ENCODE measurements around the gene SLC43A3. TPM values are rescaled to one million over a fixed set of nuclear protein-coding genes. Genes with fewer than 3 reads are reported as not detected.

SLC43A3 gene
- total and polyA plus RNA-seq, 9 donors, result 17.0 to 69.3 (median 36.3) TPM

- Histone ChIP-seq H3K27me3 (no peaks in the 10 kb centered on the region), H3K4me1 (ENCODE audit: insufficient read depth) (no peaks in the 10 kb centered on the region), H3K4me3 (no peak overlapping the region), H3K9me3 (no peaks in the 10 kb centered on the region), H3K27ac (no peak overlapping the region), H3K36me3 (no peaks in the 10 kb centered on the region)
- 60 to 70% (median 60%) methylated on average over 5 of the region's 5 CpGs for WGBS, 3 donors
- intact Hi-C loops (cut with DNase I), result no loop called here
- no peak for DNase-seq
- no peak for TF ChIP-seq EP300 (IDR thresholded peaks at IDR 0.05)
- no peak for TF ChIP-seq POLR2A (IDR thresholded peaks at IDR 0.05)
- TF ChIP-seq CTCF (IDR thresholded peaks at IDR 0.05), result no peak
These were observed 40.6 kb downstream of the SLC43A3 start for GRCh38 chr11:57386178-57386940.

GRCh38 chr11:57380975-57381374, 45.9 kb downstream of the SLC43A3 start, which contains the start of gene PRG3:
Gene PRG3, minus strand, starts transcription at chr11:57381150. Its CDS starts 442 bp downstream, at chr11:57380708.
- Histone ChIP-seq H3K4me3 (no peak within 1 kb of the TSS), H3K36me3 (no peaks in the 10 kb centered on the region), H3K4me1 (ENCODE audit: insufficient read depth) (no peaks in the 10 kb centered on the region), H3K27me3 (no peaks in the 10 kb centered on the region), H3K27ac (no peak within 1 kb of the TSS), H3K9me3 (no peaks in the 10 kb centered on the region)
- DNase-seq, result no peak
- intact Hi-C loops (cut with DNase I), result no loop called here
- no peak for TF ChIP-seq POLR2A (IDR thresholded peaks at IDR 0.05)
- no peak for TF ChIP-seq CTCF (IDR thresholded peaks at IDR 0.05)
- TF ChIP-seq EP300 (IDR thresholded peaks at IDR 0.05), result no peak
- WGBS, 3 donors, result 65 to 70% (median 68%) methylated on average over 2 of the region's 2 CpGs

- Histone ChIP-seq H3K36me3 (no peaks in the 10 kb centered on the region), H3K9me3 (no peaks in the 10 kb centered on the region), H3K4me1 (ENCODE audit: insufficient read depth) (no peaks in the 10 kb centered on the region), H3K27ac (no peak overlapping the region), H3K4me3 (no peak overlapping the region), H3K27me3 (no peaks in the 10 kb centered on the region)
- intact Hi-C loops (cut with DNase I), result no loop called here
- no peak for DNase-seq
- no peak for TF ChIP-seq EP300 (IDR thresholded peaks at IDR 0.05)
- TF ChIP-seq CTCF (IDR thresholded peaks at IDR 0.05), result no peak
- TF ChIP-seq POLR2A (IDR thresholded peaks at IDR 0.05), result no peak
- WGBS, 3 donors, result 22 to 32% (median 26%) methylated on average over 9 to 10 of the region's 10 CpGs
These were observed 47.2 kb downstream of the SLC43A3 start for GRCh38 chr11:57379732-57380131.

- Histone ChIP-seq H3K27ac (no peak overlapping the region), H3K36me3 (no peaks in the 10 kb centered on the region), H3K4me1 (ENCODE audit: insufficient read depth) (no peaks in the 10 kb centered on the region), H3K27me3 (no peaks in the 10 kb centered on the region), H3K4me3 (no peak overlapping the region), H3K9me3 (no peaks in the 10 kb centered on the region)
- intact Hi-C loops (cut with DNase I), result no loop called here
- DNase-seq, result no peak
- TF ChIP-seq CTCF (IDR thresholded peaks at IDR 0.05) (no peak), EP300 (IDR thresholded peaks at IDR 0.05) (no peak), POLR2A (IDR thresholded peaks at IDR 0.05) (no peak)
These were observed 48.7 kb downstream of the SLC43A3 start for GRCh38 chr11:57378186-57378585.

All from ovary (tissue), 9 donors.